Vagina (tissue), 2 donors: ENCODE data around the gene COPS6. TPM values are rescaled to one million over a fixed set of nuclear protein-coding genes. Genes with fewer than 3 reads are reported as not detected.

Experiments used
- DNase-seq, 2 donors: peaks; one replicate each; pipeline ENCODE4 v3.0.0-alpha.2; 2017; ENCODE audit errors: extremely low spot score in 2 of 2
- H3K27ac ChIP-seq: fragments of 200-600 bp; sonication (generic); one replicate; pipeline ENCODE4 v1.5.1; 2019
- H3K27me3 ChIP-seq: fragments of 200-600 bp; sonication (generic); one replicate; pipeline ENCODE4 v1.5.1; 2019
- H3K36me3 ChIP-seq, 2 donors: fragments of 200-600 bp; sonication (generic); one replicate each; pipeline ENCODE4 v1.5.1; 2017 to 2019
- H3K4me1 ChIP-seq: fragments of 200-600 bp; sonication (generic); one replicate; pipeline ENCODE4 v1.5.1; 2019
- H3K4me3 ChIP-seq, 2 donors: fragments of 200-600 bp; sonication (generic); 1 replicate in 1 of 2; 2 replicates in 1 of 2; pipeline ENCODE4 v1.5.1; 2016 to 2019
- H3K9me3 ChIP-seq: fragments of 200-600 bp; sonication (generic); one replicate; pipeline ENCODE4 v1.5.1; 2019
- CTCF ChIP-seq, 3 experiments: fragments of 450-650 bp in 2 of 3; fragments of 200-600 bp in 1 of 3; sonication (generic) in 1 of 3; IDR thresholded peaks; one replicate each; pipeline ENCODE4 v1.5.1; 2017 to 2019; ENCODE audit warnings: antibody characterized with exemption in 3 of 3, mild to moderate bottlenecking in 2 of 3, moderate library complexity in 2 of 3
- POLR2A ChIP-seq, 2 donors: fragments of 450-650 bp; IDR thresholded peaks; one replicate each; pipeline ENCODE4 v1.6.1; 2017; ENCODE audit warnings: antibody characterized with exemption in 2 of 2, mild to moderate bottlenecking in 2 of 2, moderate library complexity in 2 of 2
- POLR2AphosphoS5 ChIP-seq, 2 donors: sonication (generic); formaldehyde crosslinking; IDR thresholded peaks; one replicate each; pipeline ENCODE4 v1.9.0; 2017; ENCODE audit warnings: antibody characterized with exemption in 2 of 2, mild to moderate bottlenecking in 2 of 2, low read depth in 1 of 2; ENCODE audit not compliant: insufficient read depth in 1 of 2
- intact Hi-C: fragments of 100-400 bp; cut with DNase I; formaldehyde crosslinking; loops from one replicate; pipeline ENCODE4 v1.15.1; 2023
- total RNA-seq: library from RNA; depleted of rRNA; stranded (reverse); fragments of >200 nt; gene quantifications from one replicate; pipeline ENCODE4 v1.2.3, GENCODE V29; 2016

The COPS6 gene
- total RNA-seq, 1 donor from 2014 or later, result 59.9 TPM

- H3K4me1 ChIP-seq, result peaks cover 9% of the 10 kb centered on the region
- intact Hi-C loops, result no loop called here
Observed at GRCh38 chr7:100107125-100107737, 18.5 kb downstream of the COPS6 start.

GRCh38 chr7:100107890-100108289, 19.1 kb downstream of the COPS6 start:
- H3K4me3 ChIP-seq, result no peak overlapping the region
- TF ChIP-seq CTCF (IDR thresholded peaks at IDR 0.05) (no peak), POLR2AphosphoS5 (IDR thresholded peaks at IDR 0.05; ENCODE audit: insufficient read depth in 1 of 2, low read depth in 1 of 2) (no peak), POLR2A (IDR thresholded peaks at IDR 0.05) (no peak)
- H3K4me1 ChIP-seq, result peaks cover 3% of the 10 kb centered on the region
- no peak for DNase-seq
- no peak overlapping the region for H3K27ac ChIP-seq
- no peaks in the 10 kb centered on the region for H3K9me3 ChIP-seq
- H3K36me3 ChIP-seq, result peaks cover 6 to 64% of the 10 kb centered on the region in 2 donors
- H3K27me3 ChIP-seq, result no peaks in the 10 kb centered on the region
- intact Hi-C loops, result no loop called here

More at GRCh38 chr7:100107125-100107737, 18.5 kb downstream of the COPS6 start:
- H3K4me3 ChIP-seq, result no peak overlapping the region
- no peak for DNase-seq
- TF ChIP-seq CTCF (IDR thresholded peaks at IDR 0.05) (no peak), POLR2AphosphoS5 (IDR thresholded peaks at IDR 0.05; ENCODE audit: insufficient read depth in 1 of 2, low read depth in 1 of 2) (no peak), POLR2A (IDR thresholded peaks at IDR 0.05) (no peak)
- H3K27me3 ChIP-seq, result no peaks in the 10 kb centered on the region
- H3K9me3 ChIP-seq, result no peaks in the 10 kb centered on the region
- peaks cover 2 to 57% of the 10 kb centered on the region in 2 donors for H3K36me3 ChIP-seq
- H3K27ac ChIP-seq, result no peak overlapping the region

GRCh38 chr7:100109521-100110163, 20.9 kb downstream of the COPS6 start:
- Histone ChIP-seq H3K4me1 (no peaks in the 10 kb centered on the region), H3K27ac (no peak overlapping the region), H3K27me3 (no peaks in the 10 kb centered on the region), H3K4me3 (no peak overlapping the region), H3K36me3 (peaks cover 6 to 68% of the 10 kb centered on the region in 2 donors), H3K9me3 (no peaks in the 10 kb centered on the region)
- no peak for DNase-seq
- intact Hi-C loops, result no loop called here
- TF ChIP-seq POLR2AphosphoS5 (IDR thresholded peaks at IDR 0.05; ENCODE audit: insufficient read depth in 1 of 2, low read depth in 1 of 2), result no peak
- TF ChIP-seq POLR2A (IDR thresholded peaks at IDR 0.05), result no peak

DNA sequence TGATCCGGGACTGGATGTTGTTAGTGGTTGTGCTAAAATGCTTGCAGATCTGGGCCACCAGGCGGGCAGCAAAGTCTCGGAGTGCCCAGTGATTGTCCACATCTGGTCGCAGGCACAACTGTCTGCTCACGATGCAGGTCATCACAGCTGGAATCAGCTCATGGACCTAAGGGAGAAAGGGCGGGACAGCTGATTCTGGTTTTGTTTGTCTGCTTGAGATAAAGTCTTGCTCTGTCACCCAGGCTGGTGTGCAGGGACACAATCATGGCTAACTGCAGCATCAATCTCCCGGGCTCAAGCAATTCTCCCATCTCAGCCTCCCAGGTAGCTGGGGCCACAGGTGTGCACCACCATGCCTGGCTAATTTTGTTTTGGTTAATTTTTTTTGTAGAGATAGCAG, 22.4 kb downstream of the COPS6 start:
- TF ChIP-seq POLR2A (IDR thresholded peaks at IDR 0.05) (no peak), CTCF (IDR thresholded peaks at IDR 0.05) (no peak), POLR2AphosphoS5 (IDR thresholded peaks at IDR 0.05; ENCODE audit: insufficient read depth in 1 of 2, low read depth in 1 of 2) (no peak)
- Histone ChIP-seq H3K4me1 (no peaks in the 10 kb centered on the region), H3K27ac (no peak overlapping the region), H3K27me3 (no peaks in the 10 kb centered on the region), H3K36me3 (peaks cover 6 to 68% of the 10 kb centered on the region in 2 donors), H3K4me3 (no peak overlapping the region), H3K9me3 (no peaks in the 10 kb centered on the region)
- intact Hi-C loops, result no loop called here
- DNase-seq, result no peak

- H3K4me1 ChIP-seq, result no peaks in the 10 kb centered on the region
- TF ChIP-seq POLR2A (IDR thresholded peaks at IDR 0.05), result no peak
- TF ChIP-seq POLR2AphosphoS5 (IDR thresholded peaks at IDR 0.05; ENCODE audit: insufficient read depth in 1 of 2, low read depth in 1 of 2), result no peak
- DNase-seq, result no peak
- no peak overlapping the region for H3K4me3 ChIP-seq
- intact Hi-C loops, result no loop called here
- H3K36me3 ChIP-seq, result peaks cover 6 to 63% of the 10 kb centered on the region in 2 donors
- H3K27ac ChIP-seq, result no peak overlapping the region
- no peaks in the 10 kb centered on the region for H3K27me3 ChIP-seq
- H3K9me3 ChIP-seq, result no peaks in the 10 kb centered on the region
Observed at GRCh38 chr7:100111914-100112313, 23.1 kb downstream of the COPS6 start.

DNA sequence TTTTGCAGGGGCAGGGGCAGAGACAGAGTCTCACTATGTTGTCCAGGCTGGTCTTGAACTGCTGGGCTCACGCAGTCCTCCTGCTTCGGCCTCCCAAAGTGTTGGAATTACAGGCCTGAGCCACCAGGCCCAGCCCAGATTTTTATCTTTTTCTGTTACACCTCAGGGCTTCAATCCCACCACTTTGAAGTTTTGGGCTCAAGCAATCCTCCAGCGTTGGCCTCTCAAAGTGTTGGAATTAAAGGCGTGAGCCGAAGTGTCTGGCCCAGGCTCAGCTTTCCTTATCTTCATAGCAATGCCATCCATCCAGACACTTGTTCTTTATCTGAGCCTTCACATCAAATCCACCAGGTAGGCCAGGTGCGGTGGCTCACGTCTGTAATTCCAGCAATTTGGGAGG, 26.3 kb downstream of the COPS6 start:
- Histone ChIP-seq H3K4me1 (peaks cover 12% of the 10 kb centered on the region), H3K36me3 (peaks cover 6 to 40% of the 10 kb centered on the region in 2 donors), H3K9me3 (no peaks in the 10 kb centered on the region), H3K27me3 (no peaks in the 10 kb centered on the region), H3K4me3 (no peak overlapping the region), H3K27ac (no peak overlapping the region)
- intact Hi-C loops, result no loop called here
- no peak for DNase-seq
- no peak for TF ChIP-seq CTCF (IDR thresholded peaks at IDR 0.05)
- TF ChIP-seq POLR2A (IDR thresholded peaks at IDR 0.05), result no peak
- no peak for TF ChIP-seq POLR2AphosphoS5 (IDR thresholded peaks at IDR 0.05; ENCODE audit: insufficient read depth in 1 of 2, low read depth in 1 of 2)
